ENCODE data around the gene MAML3. TPM values are rescaled to one million over a fixed set of nuclear protein-coding genes. Genes with fewer than 3 reads are reported as not detected.

The MAML3 gene
- polyA plus RNA-seq, 1 donor (not counting 4 experiments of a cell fraction or from before 2014, with no cell fraction given), result 0.68 TPM

DNA sequence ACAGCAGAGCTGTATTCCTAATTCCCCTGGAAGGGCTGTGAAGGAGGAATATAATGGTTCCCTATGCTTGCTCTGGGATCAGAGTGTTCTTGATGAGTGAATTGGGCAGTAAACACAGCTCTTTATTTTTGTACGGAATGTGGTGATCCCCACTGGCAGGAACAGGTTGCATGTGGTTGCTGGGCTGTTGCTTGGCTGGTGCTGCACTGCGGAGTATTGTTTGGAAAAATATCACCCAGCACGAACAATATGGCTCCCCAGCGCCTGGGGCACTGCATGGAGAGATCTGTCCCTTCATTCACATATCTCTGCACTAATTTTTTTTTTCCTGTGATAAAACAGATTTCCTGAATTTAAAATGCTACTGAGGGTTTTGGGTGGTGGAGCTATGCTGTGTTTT, 368.6 kb downstream of the MAML3 start:
- Histone ChIP-seq H3K36me3 (ENCODE audit: control insufficient read depth in 2 of 2, extremely low read depth in 1 of 2, insufficient read depth in 2 of 2, low read length in 2 of 2) (no peaks in the 10 kb centered on the region), H3K4me2 (ENCODE audit: control insufficient read depth, extremely low read depth, insufficient read depth, low read depth, low read length) (no peak overlapping the region), H3K79me2 (ENCODE audit: control insufficient read depth, insufficient read depth, low read length) (no peaks in the 10 kb centered on the region), H2AFZ (ENCODE audit: control insufficient read depth, low read length) (no peak overlapping the region), H3K9me1 (ENCODE audit: control insufficient read depth, extremely low read depth, insufficient read depth, low read length) (no peaks in the 10 kb centered on the region), H3K4me1 (ENCODE audit: control insufficient read depth, extremely low read depth, insufficient read depth, low read length) (no peaks in the 10 kb centered on the region), H3K4me3 (ENCODE audit: control insufficient read depth in 2 of 3, extremely low read depth in 1 of 3, insufficient read depth in 2 of 3, low read depth in 1 of 3, low read length in 3 of 3) (no peak overlapping the region), H3K27ac (ENCODE audit: control insufficient read depth, insufficient read depth, low read length) (no peak overlapping the region), H3K9ac (ENCODE audit: control insufficient read depth, extremely low read depth, insufficient read depth, low read length) (no peak overlapping the region), H3K9me3 (ENCODE audit: control insufficient read depth, low read depth, low read length) (no peaks in the 10 kb centered on the region), H3K27me3 (ENCODE audit: control insufficient read depth, extremely low read depth, insufficient read depth, low read length) (no peaks in the 10 kb centered on the region), H4K20me1 (ENCODE audit: control insufficient read depth, extremely low read depth, insufficient read depth, low read length) (no peaks in the 10 kb centered on the region)
- TF ChIP-seq, protein P1, sequence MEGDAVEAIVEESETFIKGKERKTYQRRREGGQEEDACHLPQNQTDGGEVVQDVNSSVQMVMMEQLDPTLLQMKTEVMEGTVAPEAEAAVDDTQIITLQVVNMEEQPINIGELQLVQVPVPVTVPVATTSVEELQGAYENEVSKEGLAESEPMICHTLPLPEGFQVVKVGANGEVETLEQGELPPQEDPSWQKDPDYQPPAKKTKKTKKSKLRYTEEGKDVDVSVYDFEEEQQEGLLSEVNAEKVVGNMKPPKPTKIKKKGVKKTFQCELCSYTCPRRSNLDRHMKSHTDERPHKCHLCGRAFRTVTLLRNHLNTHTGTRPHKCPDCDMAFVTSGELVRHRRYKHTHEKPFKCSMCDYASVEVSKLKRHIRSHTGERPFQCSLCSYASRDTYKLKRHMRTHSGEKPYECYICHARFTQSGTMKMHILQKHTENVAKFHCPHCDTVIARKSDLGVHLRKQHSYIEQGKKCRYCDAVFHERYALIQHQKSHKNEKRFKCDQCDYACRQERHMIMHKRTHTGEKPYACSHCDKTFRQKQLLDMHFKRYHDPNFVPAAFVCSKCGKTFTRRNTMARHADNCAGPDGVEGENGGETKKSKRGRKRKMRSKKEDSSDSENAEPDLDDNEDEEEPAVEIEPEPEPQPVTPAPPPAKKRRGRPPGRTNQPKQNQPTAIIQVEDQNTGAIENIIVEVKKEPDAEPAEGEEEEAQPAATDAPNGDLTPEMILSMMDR (optimal IDR thresholded peaks at IDR 0.05 in 1 of 3, IDR thresholded peaks at IDR 0.05 in 1 of 3, conservative IDR thresholded peaks at IDR 0.05 in 1 of 3; ENCODE audit: extremely low read depth in 1 of 3, insufficient read depth in 2 of 3, low read length in 3 of 3), result no peak
- TF ChIP-seq EZH2 (IDR thresholded peaks at IDR 0.05; ENCODE audit: low read length), result no peak
- FAIRE-seq, result no peak
- no peak for DNase-seq (ENCODE audit: low read depth, low spot score)
- dilution Hi-C loops (cut with MboI; ENCODE audit: extremely low pct_ligation_motif_present, low sequenced_read_pairs), result no loop called here

DNA sequence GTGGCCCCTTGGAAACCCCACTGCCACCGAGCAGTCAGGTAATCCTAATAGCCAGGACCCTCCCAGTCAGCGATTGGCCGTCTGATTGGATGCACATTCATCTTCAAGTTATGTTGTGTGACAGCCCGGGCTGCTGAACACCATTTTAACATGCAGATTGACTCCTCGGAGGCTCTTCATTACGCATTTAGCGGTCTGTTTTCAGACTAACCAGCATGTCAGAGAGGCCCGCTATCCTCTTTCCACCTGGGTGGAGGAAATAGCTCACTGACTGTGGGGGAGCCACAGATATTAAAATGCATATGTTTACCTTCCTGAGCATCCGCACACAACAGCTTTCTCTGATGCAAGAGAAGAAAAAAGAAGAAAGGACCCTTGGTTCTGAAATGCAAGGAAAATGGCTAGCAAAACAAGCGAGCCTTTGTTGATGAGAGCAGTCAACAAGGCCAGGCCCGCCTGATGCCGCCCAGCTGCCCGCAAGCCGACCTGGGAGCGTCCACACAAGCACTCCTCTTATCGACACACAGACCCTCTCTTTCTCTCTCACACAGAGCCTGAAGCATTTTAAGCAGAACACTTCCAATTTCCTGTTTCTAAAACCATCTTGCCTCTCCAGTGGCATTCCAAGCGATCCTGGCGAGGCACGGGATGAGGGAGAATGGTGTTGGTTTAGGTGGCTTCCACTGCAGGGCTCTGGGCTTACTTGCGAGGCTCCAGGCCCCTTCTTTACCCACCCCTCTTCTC, 370.1 kb downstream of the MAML3 start:
- Histone ChIP-seq H3K4me3 (ENCODE audit: control insufficient read depth in 2 of 3, extremely low read depth in 1 of 3, insufficient read depth in 2 of 3, low read depth in 1 of 3, low read length in 3 of 3) (no peak overlapping the region), H3K36me3 (ENCODE audit: control insufficient read depth in 2 of 2, extremely low read depth in 1 of 2, insufficient read depth in 2 of 2, low read length in 2 of 2) (no peaks in the 10 kb centered on the region), H3K9ac (ENCODE audit: control insufficient read depth, extremely low read depth, insufficient read depth, low read length) (no peak overlapping the region), H3K27ac (ENCODE audit: control insufficient read depth, insufficient read depth, low read length) (no peak overlapping the region), H3K9me3 (ENCODE audit: control insufficient read depth, low read depth, low read length) (no peaks in the 10 kb centered on the region), H3K4me2 (ENCODE audit: control insufficient read depth, extremely low read depth, insufficient read depth, low read depth, low read length) (no peak overlapping the region), H3K27me3 (ENCODE audit: control insufficient read depth, extremely low read depth, insufficient read depth, low read length) (no peaks in the 10 kb centered on the region), H3K9me1 (ENCODE audit: control insufficient read depth, extremely low read depth, insufficient read depth, low read length) (no peaks in the 10 kb centered on the region), H3K4me1 (ENCODE audit: control insufficient read depth, extremely low read depth, insufficient read depth, low read length) (no peaks in the 10 kb centered on the region), H4K20me1 (ENCODE audit: control insufficient read depth, extremely low read depth, insufficient read depth, low read length) (no peaks in the 10 kb centered on the region), H3K79me2 (ENCODE audit: control insufficient read depth, insufficient read depth, low read length) (no peaks in the 10 kb centered on the region), H2AFZ (ENCODE audit: control insufficient read depth, low read length) (no peak overlapping the region)
- TF ChIP-seq, protein P1 (optimal IDR thresholded peaks at IDR 0.05 in 1 of 3, IDR thresholded peaks at IDR 0.05 in 1 of 3, conservative IDR thresholded peaks at IDR 0.05 in 1 of 3; ENCODE audit: extremely low read depth in 1 of 3, insufficient read depth in 2 of 3, low read length in 3 of 3), result no peak
- no peak for TF ChIP-seq EZH2 (IDR thresholded peaks at IDR 0.05; ENCODE audit: low read length)
- dilution Hi-C loops (cut with MboI; ENCODE audit: extremely low pct_ligation_motif_present, low sequenced_read_pairs), result no loop called here
- FAIRE-seq (no peak), DNase-seq (ENCODE audit: low read depth, low spot score) (no peak)
